NCI-H460 (cell line): ENCODE measurements around the gene TENM3. TPM values are rescaled to one million over a fixed set of nuclear protein-coding genes. Genes with fewer than 3 reads are reported as not detected.

Source experiments
- DNase-seq: peaks from one replicate; pipeline ENCODE4 v3.0.0-alpha.2; 2016; ENCODE audit warnings: low read depth; ENCODE audit errors: extremely low read depth
- total RNA-seq: library from RNA; depleted of rRNA; stranded (reverse); fragments of >200 nt; shearing (Covaris generic); gene quantifications from 2 replicates; pipeline ENCODE4 v1.2.3, GENCODE V29; 2014

The TENM3 gene
- total RNA-seq, 1 experiment from 2014 or later: 13.8 TPM

DNA sequence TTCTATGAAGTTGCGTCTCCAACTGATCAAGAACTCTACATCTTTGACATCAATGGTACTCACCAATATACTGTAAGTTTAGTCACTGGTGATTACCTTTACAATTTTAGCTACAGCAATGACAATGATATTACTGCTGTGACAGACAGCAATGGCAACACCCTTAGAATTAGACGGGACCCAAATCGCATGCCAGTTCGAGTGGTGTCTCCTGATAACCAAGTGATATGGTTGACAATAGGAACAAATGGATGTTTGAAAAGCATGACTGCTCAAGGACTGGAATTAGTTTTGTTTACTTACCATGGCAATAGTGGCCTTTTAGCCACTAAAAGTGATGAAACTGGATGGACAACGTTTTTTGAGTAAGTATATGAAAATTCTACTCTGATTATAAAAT lies 511.7 kb downstream of the TENM3 start:
- no peak for DNase-seq

DNA sequence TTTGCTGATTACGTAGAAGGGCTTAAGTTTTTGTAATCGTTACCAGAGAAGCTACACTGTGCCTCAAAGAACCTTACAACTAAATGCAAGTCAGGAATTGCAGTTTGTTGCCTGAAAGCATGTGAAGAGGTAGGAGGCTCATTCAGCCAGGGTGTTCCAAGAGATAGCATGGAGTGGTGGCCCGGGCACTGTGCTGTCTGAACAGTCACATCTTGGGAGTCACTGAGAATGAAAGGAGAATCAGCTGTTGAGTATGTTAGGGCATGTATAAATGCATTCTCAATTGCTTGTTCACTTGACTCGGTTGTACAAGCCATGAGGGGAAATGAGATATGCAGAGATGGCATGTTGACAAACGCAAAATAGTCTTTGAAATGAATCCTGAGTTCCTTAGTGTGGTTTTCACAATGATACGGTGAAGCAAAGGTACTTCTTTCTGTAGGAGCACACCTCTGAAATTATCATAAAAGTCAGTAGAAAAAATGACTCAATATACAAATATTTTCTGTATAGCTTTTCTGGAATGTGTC lies 513.0 kb downstream of the TENM3 start:
- DNase-seq: no peak

DNA sequence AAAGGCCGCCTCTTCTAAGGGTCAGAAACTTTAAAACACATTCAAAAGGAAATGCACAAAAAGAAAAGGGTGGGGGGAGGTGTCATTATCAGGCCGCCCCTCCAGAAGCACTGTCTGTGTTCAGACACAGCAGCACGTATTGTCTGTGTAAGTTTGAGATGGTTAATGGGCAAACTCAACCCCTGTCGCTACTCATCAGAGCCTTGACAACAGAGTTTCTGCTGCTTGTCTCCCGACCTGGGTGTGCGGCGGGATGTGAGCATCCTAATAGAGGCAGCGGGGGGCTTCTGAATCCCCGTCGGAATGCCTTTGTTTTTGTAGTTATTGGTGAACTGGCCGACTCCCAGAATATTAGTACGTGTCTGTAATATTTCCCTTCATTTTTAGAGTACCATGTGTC lies 515.1 kb downstream of the TENM3 start:
- no peak for DNase-seq

DNA sequence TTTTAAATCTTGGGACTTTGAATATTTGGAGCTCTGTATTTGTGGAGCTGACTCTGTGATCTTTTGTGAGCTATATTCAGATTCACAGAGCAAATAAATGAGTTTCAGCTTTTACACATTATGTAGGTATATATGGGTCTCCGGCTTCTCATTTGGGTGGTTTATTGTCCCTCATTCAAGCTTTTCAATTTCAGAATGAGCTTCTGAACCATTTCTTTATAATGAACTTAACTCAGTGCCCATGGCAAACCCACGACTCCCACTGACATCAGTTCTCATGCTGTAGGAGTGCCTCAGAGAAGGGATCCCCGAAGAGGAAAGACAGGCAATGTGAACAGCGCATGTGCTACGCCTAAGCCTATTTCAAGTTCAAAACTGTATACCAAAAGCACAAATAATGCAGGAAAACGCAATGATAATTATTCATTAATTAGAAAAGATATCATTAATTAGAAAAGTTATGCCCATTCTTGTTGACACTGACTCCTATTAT lies 517.4 kb downstream of the TENM3 start:
- no peak for DNase-seq

DNA sequence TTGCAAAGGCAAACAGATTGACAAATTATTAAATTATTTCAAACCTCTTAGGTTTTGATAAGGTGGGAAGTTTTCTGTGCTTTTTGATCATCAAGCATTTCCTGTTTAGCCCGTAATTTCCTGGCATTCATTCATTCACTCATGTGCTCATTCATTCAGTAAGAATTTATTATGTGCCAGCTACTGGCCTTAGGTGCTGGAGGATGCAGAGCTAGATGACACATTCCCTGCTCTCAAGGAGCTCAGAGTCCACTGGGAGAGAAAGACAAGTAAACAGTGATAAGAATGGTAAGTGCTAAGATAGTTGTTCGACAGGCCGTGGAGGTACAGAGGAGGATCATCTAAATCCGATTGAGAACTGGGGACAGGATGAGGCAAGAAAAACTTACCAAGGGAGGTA lies 520.9 kb downstream of the TENM3 start:
- DNase-seq: no peak

DNA sequence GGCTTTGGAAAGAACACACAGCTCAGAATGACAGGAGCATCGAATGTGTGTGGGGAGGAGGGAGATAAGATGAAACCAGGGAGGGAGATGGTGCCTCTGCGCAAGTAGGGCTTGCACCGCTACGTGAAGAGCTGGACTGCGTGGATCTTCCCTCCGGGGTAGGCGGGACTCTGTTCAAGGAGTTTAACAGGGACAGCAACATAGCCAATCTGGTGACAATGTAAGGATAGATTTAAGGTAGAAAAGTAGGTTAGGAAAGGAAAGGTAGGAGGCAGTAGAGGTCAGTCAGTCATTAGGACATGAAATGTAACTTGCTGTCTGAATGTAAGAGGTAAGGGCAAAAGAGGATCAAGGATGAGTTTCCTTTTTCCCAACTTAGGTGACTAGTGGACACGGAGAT lies 521.4 kb downstream of the TENM3 start:
- DNase-seq: no peak

DNA sequence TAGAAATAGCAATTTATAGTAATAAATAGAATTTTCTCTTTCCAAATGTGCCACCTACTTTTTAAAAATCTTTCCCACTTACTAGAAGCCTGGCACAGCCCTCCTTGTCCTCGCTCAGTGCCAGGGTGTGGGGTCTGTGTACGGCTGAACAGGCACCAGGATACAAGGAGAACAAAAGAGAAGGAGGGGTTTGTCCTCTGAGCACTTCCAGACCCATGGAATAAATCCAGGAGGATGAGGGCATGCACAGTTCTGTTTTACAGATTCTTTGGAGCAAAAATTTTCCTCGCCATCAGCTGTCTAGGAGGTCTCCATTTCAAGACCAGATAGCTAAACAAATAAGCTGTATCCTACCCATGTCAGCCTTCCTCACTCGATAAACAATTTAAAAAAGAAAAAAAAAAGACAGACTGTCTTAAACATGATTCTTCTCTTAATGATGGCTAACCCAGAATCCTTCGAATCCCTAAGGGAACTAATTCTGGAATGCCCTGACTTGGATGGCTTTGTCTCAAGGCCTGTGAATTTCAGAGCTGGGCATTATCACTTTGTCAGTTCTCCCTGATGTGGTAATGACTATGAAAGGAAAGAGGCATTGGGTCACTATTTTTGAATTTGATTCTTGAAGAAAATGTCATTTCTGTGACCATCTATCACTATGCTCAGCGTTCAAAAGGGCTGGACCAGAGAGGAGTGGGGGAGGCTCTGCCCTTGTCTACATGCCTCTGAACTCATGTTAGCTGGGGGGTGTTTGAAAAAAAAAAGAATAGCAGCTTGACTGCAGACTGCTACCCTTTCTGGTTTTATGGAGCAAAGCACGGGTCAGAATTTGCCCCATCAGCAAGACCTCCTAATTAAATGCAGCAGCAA lies 523.0 kb downstream of the TENM3 start:
- DNase-seq: no peak

DNA sequence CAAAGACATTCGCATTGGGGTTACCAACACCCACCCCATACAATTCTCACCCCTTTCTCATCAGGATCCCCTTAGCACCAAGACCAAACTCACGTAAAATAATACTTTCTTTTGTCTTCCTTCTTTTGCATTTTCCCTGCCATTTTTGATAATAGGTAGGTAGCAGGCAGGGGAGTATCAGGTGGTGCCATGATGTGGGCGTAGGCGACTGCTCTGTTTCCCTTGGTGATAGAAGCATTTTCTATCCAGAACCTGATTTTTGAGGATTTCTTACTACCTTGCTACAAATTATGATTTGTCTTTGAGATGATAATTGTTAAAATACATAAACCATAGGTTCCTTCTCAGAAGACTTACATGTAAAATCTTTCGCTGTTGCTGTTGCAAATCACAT lies 523.7 kb downstream of the TENM3 start:
- no peak for DNase-seq

DNA sequence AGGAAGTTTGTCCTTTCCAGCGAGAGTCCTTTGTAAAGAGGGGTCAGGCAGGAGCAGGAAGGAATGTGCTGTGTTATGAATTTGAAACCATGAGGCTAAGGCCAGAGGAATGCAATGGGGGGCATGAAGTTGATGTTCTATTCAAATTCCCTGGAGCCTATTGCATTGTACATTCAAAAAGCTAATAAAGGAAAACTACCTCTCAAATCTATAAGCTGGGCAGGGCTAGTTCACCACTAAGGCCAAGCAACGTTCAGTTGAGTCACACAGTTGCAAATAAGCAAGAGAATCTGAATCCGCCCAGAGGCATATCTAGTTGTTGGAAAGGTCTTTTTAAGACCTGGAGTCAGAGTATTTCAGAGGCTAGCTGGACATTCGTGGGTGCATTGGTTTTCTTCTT lies 525.6 kb downstream of the TENM3 start:
- DNase-seq: no peak

DNA sequence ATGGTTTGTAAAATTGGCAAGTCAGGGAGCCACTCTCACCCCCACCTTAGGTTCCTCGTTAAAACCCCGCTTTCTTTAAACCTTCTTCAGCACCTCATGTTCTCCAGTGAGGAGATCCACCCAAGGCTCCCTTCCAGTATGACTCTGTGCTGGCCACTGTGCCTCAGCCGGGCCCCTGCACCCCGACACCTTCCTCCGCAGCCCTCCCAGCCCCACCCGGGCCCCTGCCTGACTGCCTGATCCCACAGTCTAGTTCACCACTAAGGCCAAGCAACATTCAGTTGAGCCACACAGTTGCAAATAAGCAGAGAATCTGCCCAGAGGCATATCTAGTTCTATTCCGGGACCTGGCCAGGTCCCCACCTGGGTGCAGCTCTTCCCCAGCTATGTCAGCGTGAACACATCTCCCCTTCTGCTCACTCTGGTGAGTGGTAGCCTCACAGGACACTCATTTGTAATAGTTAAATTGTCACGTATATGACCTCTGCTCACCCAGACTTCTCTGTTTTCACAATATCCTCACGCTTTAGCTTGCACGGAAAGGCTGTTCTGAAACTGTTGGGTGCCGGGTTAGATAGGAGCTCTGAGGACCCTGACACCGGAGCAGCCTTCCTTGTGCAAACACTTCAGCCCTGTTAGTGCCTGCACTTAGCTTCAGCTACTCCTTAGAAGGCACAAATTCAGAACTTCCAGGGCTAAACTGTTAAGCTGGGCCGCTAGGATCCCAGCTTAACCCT lies 527.2 kb downstream of the TENM3 start:
- DNase-seq: no peak

DNA sequence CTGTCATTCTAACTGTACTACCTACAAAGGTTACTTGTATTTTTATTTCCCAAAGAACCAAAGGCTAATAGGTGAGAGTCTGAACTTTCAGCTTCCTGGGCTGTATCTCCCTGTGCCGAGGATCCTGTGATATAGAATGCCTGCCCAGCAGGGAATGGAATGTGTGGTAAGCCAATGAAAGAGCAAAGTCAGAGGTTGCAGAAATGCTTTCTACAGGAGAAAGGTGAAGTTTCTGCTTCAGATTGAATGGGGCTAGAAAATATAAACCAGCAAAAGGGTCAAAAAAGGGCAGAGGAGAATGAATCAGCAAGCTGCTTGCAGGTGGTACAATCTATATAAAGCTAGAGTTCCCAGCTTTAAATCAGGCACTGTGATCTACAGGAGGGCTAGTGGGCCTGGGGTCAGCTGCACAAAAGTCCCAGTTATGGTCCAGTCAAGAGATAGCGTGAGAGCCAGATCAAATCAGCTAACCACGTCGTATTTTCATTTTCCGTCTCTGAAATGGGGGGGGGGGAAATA lies 527.9 kb downstream of the TENM3 start:
- DNase-seq: no peak

DNA sequence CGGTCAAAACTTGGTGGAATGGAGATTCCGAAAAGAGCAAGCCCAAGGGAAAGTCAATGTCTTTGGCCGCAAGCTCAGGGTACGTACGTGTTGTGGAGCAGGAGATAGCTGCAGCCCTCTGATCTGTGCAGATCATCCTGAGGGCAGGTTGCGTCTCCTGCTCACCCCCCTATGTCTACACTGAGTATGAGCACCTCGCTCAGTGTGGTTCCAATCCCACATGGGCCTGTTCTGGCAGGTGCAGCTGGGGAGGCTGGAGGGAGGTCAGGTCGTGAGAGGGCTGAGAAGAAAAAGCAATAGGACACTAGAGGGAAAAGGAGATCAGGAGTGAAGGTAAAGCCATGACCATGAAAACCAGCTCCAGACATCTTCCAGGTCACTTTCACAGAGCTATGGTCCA lies 531.9 kb downstream of the TENM3 start:
- DNase-seq: no peak

DNA sequence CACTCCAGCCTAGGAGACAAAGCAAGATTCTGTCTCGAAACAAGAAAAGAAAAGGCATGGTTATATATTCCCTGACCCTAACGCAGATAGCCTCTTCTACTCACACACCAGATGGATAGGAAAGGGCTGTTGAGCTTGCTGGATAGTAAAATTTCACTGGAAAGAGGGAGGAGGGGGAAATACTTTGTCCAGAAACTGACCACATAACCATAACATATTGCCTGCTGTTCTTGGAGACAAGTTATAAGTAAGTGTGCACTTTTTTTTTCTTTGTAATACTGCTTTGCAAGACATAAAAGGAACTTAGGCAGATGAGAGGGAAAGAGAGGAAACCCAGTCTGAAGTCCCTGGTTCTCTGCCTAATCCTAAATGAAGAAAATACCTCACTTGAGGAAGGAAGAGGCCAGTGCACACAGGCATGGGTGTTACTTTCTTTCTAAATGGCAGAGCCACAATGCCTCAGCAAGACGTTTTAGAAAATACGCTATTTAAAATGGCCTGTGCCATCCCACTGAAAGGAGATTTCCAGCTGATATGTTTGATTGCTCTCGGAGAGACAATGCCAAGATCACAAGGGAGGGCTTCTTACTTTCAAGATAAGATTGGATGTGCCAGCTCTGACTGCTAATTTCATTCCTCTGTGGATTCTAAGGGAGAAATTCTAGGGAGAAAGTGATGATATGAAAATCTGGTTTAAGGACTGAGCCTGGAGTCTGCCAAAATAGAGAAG lies 533.3 kb downstream of the TENM3 start:
- DNase-seq: no peak

DNA sequence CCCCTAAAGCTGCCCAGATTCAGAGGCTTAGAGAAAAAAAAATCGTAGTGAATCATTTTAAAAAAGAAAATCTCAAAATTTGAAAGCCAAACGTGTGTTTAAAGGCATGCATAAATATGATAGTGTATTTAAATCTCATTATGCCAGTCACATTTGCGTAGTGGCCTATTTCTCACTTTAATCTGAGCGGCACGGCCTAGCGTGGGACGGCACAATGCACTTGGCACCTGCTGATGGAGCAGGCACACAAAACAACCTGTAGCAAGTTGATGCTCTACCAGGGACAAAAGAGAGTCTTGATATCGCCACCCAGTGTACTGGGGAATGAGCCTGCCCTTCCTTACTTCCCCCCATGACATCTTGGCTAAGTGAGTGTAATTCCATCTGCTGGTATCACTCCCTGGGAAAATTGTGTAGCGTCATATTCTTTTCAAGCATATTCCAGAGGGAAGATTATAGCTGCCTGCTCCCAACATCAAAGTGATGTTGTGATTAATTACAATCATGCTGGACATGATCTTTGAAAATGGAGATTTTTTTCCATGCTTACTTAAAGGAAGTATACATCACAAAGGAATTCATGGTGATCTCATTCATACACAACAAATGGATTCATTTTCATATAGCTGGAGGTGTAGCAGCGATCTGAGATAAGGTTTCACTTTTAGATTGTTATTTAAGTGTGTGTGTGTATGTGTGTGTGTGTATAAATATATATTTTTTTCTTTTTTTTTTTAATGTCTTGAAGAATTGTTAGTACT lies 535.2 kb downstream of the TENM3 start:
- DNase-seq: no peak

DNA sequence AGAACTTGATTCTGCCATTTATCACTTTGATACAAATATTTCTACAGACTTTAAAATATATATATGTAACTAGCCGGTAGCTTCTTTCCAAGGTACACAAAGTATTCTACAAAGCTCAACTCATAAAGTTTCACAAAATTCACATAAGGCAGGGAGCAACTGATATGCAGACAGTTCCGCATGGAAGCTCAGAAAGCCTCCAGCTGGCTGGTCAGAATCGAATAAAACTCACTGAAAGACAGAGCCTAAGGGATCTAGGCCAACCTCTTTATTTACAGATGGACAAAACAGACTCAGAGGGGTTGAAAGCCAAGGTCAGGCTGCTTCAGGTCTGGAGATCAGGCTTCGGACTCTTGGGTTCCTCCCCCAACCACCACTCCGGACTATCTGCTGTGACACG lies 543.8 kb downstream of the TENM3 start:
- DNase-seq: no peak

DNA sequence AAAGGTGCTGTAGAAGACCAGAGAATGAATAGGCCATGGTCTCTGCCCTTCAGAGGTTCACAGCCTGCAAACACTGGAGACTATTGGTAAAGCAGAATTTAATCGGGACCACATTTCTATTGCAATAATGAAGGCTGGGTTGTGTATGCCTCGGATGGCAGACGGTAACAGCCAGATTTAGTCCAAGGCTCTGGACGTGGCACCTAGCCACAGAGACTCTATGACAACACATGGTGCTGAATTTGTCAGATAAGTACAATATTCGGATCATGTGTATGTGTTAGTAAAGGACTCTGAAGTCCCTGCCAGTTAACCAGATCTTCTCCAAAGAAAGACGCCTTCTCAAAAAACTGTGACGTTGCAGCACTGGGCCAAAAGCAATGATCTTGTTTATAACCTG lies 545.0 kb downstream of the TENM3 start:
- no peak for DNase-seq

DNA sequence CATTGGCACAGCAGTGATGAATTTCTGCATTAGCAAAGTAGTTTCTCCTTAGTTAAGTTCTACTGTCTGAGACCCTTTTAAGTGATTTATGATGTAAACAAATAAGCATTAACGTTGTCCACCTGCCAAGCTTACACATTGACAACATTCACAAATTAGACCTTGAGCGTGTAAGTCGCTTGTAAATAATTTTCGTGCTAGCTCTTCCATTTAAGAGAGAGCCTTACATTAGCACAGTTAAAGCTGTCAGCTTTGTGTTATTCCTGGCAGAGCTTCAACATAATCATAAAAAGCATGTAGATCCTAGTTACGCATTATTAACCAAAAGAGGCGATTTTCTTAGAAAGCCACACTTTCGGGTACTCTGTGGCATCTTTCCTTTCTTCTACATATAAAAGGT lies 546.3 kb downstream of the TENM3 start:
- no peak for DNase-seq

DNA sequence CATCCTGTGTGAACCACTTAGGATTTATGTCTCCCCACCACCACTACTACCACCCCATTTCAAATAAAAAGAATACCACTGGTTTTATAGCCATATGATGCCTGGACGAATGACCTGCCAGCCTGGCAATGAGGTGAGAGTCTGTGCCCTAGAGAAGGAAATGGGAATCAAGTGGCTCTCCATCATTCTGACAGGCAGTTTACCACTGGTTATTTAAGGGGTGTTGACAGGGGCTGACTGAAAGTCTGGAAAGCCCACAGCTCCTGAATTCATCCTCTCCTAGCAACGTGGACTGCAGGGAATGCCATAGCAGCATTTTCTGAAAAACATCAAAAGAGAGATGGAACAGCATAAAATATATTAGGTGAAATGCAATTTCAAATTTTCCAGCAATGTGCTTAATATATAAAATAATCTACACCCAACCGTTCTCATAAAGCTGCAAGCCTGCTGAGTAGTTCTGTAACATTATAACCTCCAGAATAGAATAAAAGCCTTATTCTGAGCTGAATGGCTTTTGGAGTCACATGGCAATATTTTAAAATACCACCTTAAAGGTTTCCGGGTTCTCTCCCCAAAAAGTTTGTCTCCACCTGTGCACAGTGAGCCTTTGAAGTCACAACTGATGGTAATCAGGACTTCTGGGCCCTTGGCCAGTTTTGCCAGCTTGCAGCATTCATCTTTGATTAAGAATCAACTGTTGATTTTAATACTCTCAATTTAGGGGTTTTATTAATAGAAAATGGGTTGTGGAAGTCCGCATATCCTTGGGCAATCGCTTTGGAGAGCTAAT lies 552.4 kb downstream of the TENM3 start:
- no peak for DNase-seq

DNA sequence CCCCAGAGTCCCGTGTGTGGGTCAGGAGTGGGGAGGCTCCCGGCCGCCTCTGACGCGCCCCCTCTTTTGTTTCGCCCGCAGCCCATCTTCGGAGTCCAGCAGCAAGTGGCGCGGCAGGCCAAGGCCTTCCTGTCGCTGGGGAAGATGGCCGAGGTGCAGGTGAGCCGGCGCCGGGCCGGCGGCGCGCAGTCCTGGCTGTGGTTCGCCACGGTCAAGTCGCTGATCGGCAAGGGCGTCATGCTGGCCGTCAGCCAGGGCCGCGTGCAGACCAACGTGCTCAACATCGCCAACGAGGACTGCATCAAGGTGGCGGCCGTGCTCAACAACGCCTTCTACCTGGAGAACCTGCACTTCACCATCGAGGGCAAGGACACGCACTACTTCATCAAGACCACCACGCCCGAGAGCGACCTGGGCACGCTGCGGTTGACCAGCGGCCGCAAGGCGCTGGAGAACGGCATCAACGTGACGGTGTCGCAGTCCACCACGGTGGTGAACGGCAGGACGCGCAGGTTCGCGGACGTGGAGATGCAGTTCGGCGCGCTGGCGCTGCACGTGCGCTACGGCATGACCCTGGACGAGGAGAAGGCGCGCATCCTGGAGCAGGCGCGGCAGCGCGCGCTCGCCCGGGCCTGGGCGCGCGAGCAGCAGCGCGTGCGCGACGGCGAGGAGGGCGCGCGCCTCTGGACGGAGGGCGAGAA lies 556.5 kb downstream of the TENM3 start:
- no peak for DNase-seq
